GM10248 (cell line): Measurements from ENCODE around the gene CWF19L2.

Experiments used
- CTCF ChIA-PET: fragments of 300-600 bp; sonication (Branson Sonifier 250); formaldehyde crosslinking; extraction: SDS; loops from one replicate; lab custom pipeline; 2021; ENCODE audit warnings: antibody characterized with exemption; lab: Yijun Ruan, JAX
- POLR2A ChIA-PET: fragments of 350-650 bp; sonication (Branson Sonifier 250); formaldehyde crosslinking; extraction: SDS; loops from one replicate; lab custom pipeline; 2020; ENCODE audit warnings: antibody characterized with exemption; lab: Yijun Ruan, JAX
- DNase-seq: peaks from one replicate; pipeline ENCODE4 v3.0.0; 2012; ENCODE audit errors: extremely low spot score
- CTCF ChIP-seq: IDR thresholded peaks from 2 replicates; pipeline ENCODE4 v1.5.1; 2012; ENCODE audit warnings: mild to moderate bottlenecking, low read depth; ENCODE audit errors: extremely low read depth, missing control alignments, control extremely low read depth

The CWF19L2 gene

DNA sequence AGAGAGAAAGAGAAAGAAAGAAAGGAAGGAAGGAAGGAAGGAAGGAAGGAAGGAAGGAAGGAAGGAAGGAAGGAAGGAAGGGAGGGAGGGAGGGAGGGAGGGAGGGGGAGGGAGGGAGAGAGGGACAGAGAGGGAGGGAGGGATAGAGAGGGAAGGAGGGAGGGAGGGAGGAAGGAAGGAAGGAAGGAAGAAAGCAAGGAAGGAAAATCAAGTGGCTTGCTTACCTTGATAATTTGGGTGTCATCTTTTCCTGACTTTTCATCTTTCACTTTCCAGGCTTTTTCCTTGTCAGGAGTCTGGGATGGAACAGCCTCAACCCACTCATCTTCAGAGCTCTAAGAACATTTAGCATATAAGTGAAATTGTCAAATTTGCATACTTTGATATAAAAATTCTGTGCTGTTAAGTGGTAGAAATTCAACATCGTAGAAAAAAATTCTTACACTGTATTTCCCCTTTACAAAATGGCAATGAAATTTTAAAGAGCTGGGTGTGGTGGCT, 14.9 kb downstream of the CWF19L2 start:
- ChIA-PET POLR2A (no interaction called here), CTCF (no interaction called here)
- no peak for TF ChIP-seq CTCF
- no peak for DNase-seq

GRCh38 chr11:107439586-107440167, 17.9 kb downstream of the CWF19L2 start:
- ChIA-PET CTCF (no interaction called here), POLR2A (no interaction called here)
- DNase-seq = no peak
- no peak for TF ChIP-seq CTCF

DNA sequence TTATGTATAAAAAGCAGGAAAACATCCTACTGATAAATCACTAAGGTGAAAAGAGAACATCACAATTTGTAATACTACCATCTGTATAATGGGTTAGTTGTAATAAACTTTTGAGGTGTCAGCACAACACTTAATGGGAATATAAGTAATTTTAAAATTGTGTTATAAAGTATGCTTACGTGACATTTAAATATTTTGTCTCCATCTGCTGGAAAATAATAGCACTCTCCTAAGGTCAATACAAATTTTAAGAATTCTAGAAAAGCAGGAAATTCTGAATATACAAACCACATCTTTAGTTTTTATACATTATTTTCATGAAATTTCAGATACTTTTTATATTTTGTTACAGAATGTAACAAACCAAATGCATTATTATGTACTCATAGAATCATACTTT, 19.5 kb downstream of the CWF19L2 start:
- ChIA-PET CTCF (no interaction called here), POLR2A (no interaction called here)
- no peak for TF ChIP-seq CTCF
- DNase-seq = no peak

DNA sequence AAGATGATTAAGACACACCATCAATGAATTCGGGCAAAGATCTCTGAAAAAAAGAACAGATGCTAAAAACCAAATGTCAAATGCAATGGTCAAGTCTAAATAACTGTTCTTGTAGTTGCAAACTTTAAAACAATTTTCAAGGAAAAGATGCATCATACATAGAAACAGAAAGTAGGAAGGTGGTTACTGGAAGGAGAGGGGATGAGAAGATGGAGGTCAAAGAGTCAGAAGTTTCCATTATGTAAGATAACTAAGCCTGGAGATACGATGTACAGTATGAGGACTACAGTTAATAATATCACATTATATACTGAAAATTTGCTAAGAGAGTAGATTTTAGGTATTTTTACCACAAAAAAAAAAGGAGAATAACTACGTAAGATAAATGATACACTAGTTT, 27.1 kb downstream of the CWF19L2 start:
- no peak for DNase-seq
- ChIA-PET CTCF (no interaction called here), POLR2A (no interaction called here)
- no peak for TF ChIP-seq CTCF

GRCh38 chr11:107427569-107428180, 29.9 kb downstream of the CWF19L2 start:
- no peak for DNase-seq
- ChIA-PET CTCF (interaction anchor here (1.5 kb wide), 1 partner anchor 9 kb away, joined by 3 read pairs; no protein-coding TSS in a partner anchor), POLR2A (no interaction called here)
- TF ChIP-seq CTCF = no peak

DNA sequence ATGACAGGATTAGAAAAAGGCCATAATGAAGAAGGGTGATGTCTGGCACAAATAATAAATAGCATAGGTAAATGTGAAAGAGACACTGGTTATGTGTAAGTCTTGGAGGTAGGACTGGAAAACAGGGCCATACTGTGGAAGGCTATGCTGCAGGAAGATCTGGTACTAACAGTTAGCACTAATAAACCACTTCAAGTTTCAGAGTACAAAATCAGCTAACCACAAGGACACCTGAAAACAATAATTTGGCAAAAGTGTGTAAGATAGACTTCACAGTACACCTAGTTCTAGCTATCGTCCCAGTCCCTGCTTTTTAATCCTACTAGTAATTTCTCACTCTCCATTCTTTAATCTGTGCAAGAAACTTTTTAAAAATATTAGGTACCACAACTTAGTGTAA, 44.3 kb downstream of the CWF19L2 start:
- CTCF ChIA-PET = no interaction called here
- DNase-seq = no peak
- POLR2A ChIA-PET = no interaction called here
- no peak for TF ChIP-seq CTCF

DNA sequence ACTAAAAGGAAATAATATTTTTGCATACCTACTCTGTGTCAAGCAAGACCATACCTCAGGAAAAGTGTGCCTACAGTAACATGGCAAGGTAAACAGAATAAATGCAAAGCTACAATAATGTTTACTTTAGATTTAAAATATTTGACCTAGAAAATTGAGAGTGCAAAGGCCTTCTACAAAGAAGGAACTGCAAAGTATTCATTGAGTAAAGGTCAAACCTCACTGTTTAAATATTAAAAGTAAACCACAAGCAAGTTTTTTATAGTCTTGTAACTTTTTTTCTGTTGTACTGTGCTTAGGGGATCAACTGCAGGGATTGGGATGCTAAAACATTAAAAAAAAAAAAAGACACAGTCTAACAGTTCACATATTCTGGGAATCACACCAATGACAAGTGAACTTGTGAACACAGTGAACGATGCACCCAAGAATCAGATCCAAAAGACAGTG, 48.8 kb downstream of the CWF19L2 start:
- ChIA-PET POLR2A (no interaction called here), CTCF (no interaction called here)
- no peak for TF ChIP-seq CTCF
- no peak for DNase-seq
